K562 (cell line): ENCODE data around the gene PPP1CA. TPM values are rescaled to one million over a fixed set of nuclear protein-coding genes. Genes with fewer than 3 reads are reported as not detected.

Experiments
- ATAC-seq: fragments of 200-7000 bp; cut with Tn5 transposase; 3 replicates; pipeline ENCODE4 v1.9.1; 2020; ENCODE audit warnings: moderate library complexity
- BruUV-seq: library from RNA; stranded (reverse); fragments of 400-500 nt; replicated peaks from 2 replicates; lab custom pipeline; 2021; lab: Mats Ljungman, UMichigan
- CTCF ChIA-PET: fragments of 300-600 bp; formaldehyde crosslinking; extraction: SDS; loops from one replicate; lab custom pipeline; 2021; ENCODE audit warnings: low intra/inter-chr PET ratio; lab: Yijun Ruan, JAX
- POLR2A ChIA-PET: fragments of 300-600, 350-650 bp; sonication (Branson Sonifier 250); formaldehyde crosslinking; extraction: SDS; loops from one replicate; lab custom pipeline; 2021; ENCODE audit warnings: antibody characterized with exemption, inconsistent platforms; lab: Yijun Ruan, JAX
- DNase-seq, 4 experiments: peaks; one replicate each; pipeline versions ENCODE4 v3.0.0 to v3.0.0-alpha.2; 2011 to 2018; ENCODE audit warnings: low spot score in 3 of 4, mixed read lengths in 3 of 4; ENCODE audit errors: extremely low read depth in 1 of 4
- FAIRE-seq: peaks from 2 replicates; lab custom pipeline; 2011; peaks lifted over from hg19 to GRCh38; lab: Jason Lieb, UNC
- H2AFZ ChIP-seq: 2 replicates; pipeline ENCODE4 v1.6.0; 2011; ENCODE audit warnings: low read depth, low read length, control low read depth, inconsistent platforms
- H3K27ac ChIP-seq: fragments of 200-600 bp; 3 replicates; pipeline ENCODE4 v1.8.0; 2011; ENCODE audit warnings: low read depth, mild to moderate bottlenecking, control low read depth, inconsistent platforms, low read length, moderate library complexity, mixed read lengths; ENCODE audit errors: extremely low read depth
- H3K27me3 ChIP-seq, 2 experiments: fragments of 300-600 bp in 1 of 2; 2 replicates in 1 of 2; 3 replicates in 1 of 2; pipeline versions ENCODE4 v1.6.0 to v1.8.0; 2011; ENCODE audit warnings: inconsistent platforms in 2 of 2, low read length in 2 of 2, mild to moderate bottlenecking in 1 of 2, mixed read lengths in 1 of 2, moderate library complexity in 1 of 2; ENCODE audit not compliant: control insufficient read depth in 2 of 2, insufficient read depth in 2 of 2
- H3K36me3 ChIP-seq: fragments of 300-600 bp; 3 replicates; pipeline ENCODE4 v1.8.0; 2011; ENCODE audit warnings: mild to moderate bottlenecking, low read length, inconsistent platforms; ENCODE audit not compliant: control insufficient read depth, insufficient read depth
- H3K4me1 ChIP-seq, 2 experiments: fragments of 200-600 bp in 1 of 2; replicated peaks in 1 of 2; 2 replicates in 1 of 2; 3 replicates in 1 of 2; pipeline versions ENCODE4 v1.5.1 to v1.8.0; 2011; ENCODE audit warnings: inconsistent platforms in 2 of 2, low read length in 2 of 2, mild to moderate bottlenecking in 1 of 2, mixed read lengths in 1 of 2, moderate library complexity in 1 of 2; ENCODE audit not compliant: control insufficient read depth in 2 of 2, insufficient read depth in 2 of 2
- H3K4me2 ChIP-seq: 2 replicates; pipeline ENCODE4 v1.6.1; 2011; ENCODE audit warnings: low read length, control low read depth, inconsistent platforms, mixed read lengths; ENCODE audit not compliant: insufficient read depth
- H3K4me3 ChIP-seq: fragments of 200-600 bp; sonication (generic), shearing (Covaris generic); 2 replicates; pipeline ENCODE4 v1.5.1; 2016; ENCODE audit warnings: control low read depth, inconsistent platforms
- H3K79me2 ChIP-seq: fragments of 200-600 bp; 3 replicates; pipeline ENCODE4 v1.8.0; 2011; ENCODE audit warnings: low read length, inconsistent platforms; ENCODE audit not compliant: control insufficient read depth, insufficient read depth
- H3K9ac ChIP-seq, 2 experiments: 2 replicates each; pipeline versions ENCODE4 v1.6.0 to v1.6.1; 2011; ENCODE audit warnings: low read depth in 2 of 2, low read length in 2 of 2, control low read depth in 1 of 2, inconsistent platforms in 1 of 2, mild to moderate bottlenecking in 1 of 2, mixed read lengths in 1 of 2; ENCODE audit not compliant: insufficient read depth in 1 of 2
- H3K9me1 ChIP-seq: one replicate; pipeline ENCODE4 v1.6.0; 2011; ENCODE audit warnings: inconsistent platforms, mild to moderate bottlenecking, low read length, moderate library complexity; ENCODE audit not compliant: control insufficient read depth, insufficient read depth
- H3K9me3 ChIP-seq: replicated peaks from 2 replicates; pipeline ENCODE4 v1.5.1; 2011; ENCODE audit warnings: low read depth, low read length, inconsistent platforms; ENCODE audit not compliant: control insufficient read depth, insufficient read depth
- H4K20me1 ChIP-seq: replicated peaks from 2 replicates; pipeline ENCODE4 v1.6.1; 2011; ENCODE audit warnings: low read length, inconsistent platforms, mixed read lengths; ENCODE audit not compliant: control insufficient read depth, insufficient read depth
- MYC ChIP-seq, 2 experiments: fragments of 250-450 bp in 1 of 2; sonication (Bioruptor Pico) in 1 of 2; IDR thresholded peaks; 2 replicates each; pipeline versions ENCODE4 v1.5.1 to v1.6.1; 2012 to 2021; ENCODE audit warnings: low read depth in 2 of 2, borderline replicate concordance in 1 of 2, improper control_type of control experiment in 1 of 2, low read length in 1 of 2, mild to moderate bottlenecking in 1 of 2, moderate library complexity in 1 of 2
- POLR2G ChIP-seq: fragments of 200-400 bp; formaldehyde crosslinking; IDR thresholded peaks from 2 replicates; pipeline ENCODE4 v1.6.1; 2017; ENCODE audit warnings: low read depth, mild to moderate bottlenecking, antibody characterized with exemption, low read length, moderate library complexity
- RBFOX2 ChIP-seq: fragments of 200-400 bp; formaldehyde crosslinking; IDR thresholded peaks from 2 replicates; pipeline ENCODE4 v1.6.1; 2017; ENCODE audit warnings: low read depth, mild to moderate bottlenecking, low read length, moderate library complexity
- RBM22 ChIP-seq: fragments of 200-400 bp; formaldehyde crosslinking; IDR thresholded peaks from 2 replicates; pipeline ENCODE4 v1.6.1; 2018; ENCODE audit warnings: low read length, low read depth; ENCODE audit not compliant: poor library complexity, severe bottlenecking
- WGBS: fragments of 100-300 bp; shearing (Covaris generic); methylation state at CpG from one replicate; pipeline ENCODE4 v1.1.6; 2016; ENCODE audit warnings: low coverage, mixed read lengths; ENCODE audit not compliant: insufficient coverage; ENCODE audit errors: missing lambda C conversion rate; 5-methylcytosine and 5-hydroxymethylcytosine counted together
- in situ Hi-C: fragments of 300-500 bp; cut with MboI; formaldehyde crosslinking; loops from 4 replicates; pipeline ENCODE4 v1.15.0; 2018; ENCODE audit warnings: inconsistent platforms, mixed read lengths
- intact Hi-C: fragments of 100-400 bp; cut with micrococcal nuclease; formaldehyde crosslinking; loops from 2 replicates; pipeline ENCODE4 v1.14.2; 2022
- polyA plus RNA-seq, 8 experiments: library from polyadenylated mRNA; depleted of rRNA in 4 of 8; stranded (reverse) in 5 of 8; unstranded in 3 of 8; fragments of >200 nt; fragmentation: Nextera tagmentation in 2 of 8; fragmentation: Illumina TruSeq in 1 of 8; extraction: Ambion mirVana in 2 of 8; extraction: Trizol in 1 of 8; gene quantifications; 2 replicates each; pipeline versions ENCODE4 v1.2.1 to v1.2.3, GENCODE V29; 2011 to 2014; ENCODE audit warnings: inconsistent platforms in 1 of 8, missing spikeins in 1 of 8
- total RNA-seq, 7 experiments: library from RNA; depleted of rRNA in 6 of 7; stranded (reverse); fragments of >200 nt in 6 of 7; fragmentation: Illumina TruSeq in 2 of 7; extraction: Trizol in 2 of 7; gene quantifications; 2 replicates each; pipeline versions ENCODE4 v1.2.1 to v1.2.3, GENCODE V29; 2011 to 2021; ENCODE audit warnings: low replicate concordance in 1 of 7
- TF ChIP-seq, protein P1 (sequence below): sonication (generic); formaldehyde crosslinking; IDR thresholded peaks from 2 replicates; pipeline ENCODE4 v1.8.1; 2022; ENCODE audit warnings: missing genetic modification reagents

Gene PPP1CA
- total and polyA plus RNA-seq, 9 of the 15 experiments (the other 6 are each of a cell fraction or from before 2014, with no cell fraction given), result 18.2 to 242 (median 188) TPM

DNA sequence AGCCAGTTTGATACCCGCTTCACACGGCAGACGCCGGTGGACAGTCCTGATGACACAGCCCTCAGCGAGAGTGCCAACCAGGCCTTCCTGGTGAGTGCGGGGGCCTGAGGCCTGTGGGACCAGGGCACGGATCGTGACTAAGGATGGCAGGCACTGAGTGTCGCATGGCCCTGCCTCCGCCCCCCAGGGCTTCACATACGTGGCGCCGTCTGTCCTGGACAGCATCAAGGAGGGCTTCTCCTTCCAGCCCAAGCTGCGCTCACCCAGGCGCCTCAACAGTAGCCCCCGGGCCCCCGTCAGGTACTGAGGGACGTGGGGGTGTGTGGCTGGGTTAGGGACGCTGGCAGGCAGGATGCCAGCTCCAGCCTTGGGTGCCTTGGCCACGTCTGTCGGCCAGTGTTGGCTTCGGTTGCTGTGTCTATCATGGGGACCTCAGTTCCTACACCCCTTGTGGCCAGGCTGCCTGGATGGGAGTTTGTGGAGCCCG is 32.8 kb upstream of the PPP1CA start:
- H3K9ac ChIP-seq, result peak overlapping the region in 1 of 2 experiments; percentile 19; a peak in 2 of 4 replicates
- peaks cover 13% of the 10 kb centered on the region for H3K79me2 ChIP-seq
- BruUV-seq, result no TSS peak
- ChIA-PET POLR2A (interaction anchor here (0.5 to 1.1 kb wide), 3 partner anchors 16 to 776 kb away, joined by 3 read pairs; no protein-coding TSS in a partner anchor), CTCF (no interaction called here)
- no peak for ATAC-seq
- peaks cover 4% of the 10 kb centered on the region for H3K9me1 ChIP-seq
- no peaks in the 10 kb centered on the region for H4K20me1 ChIP-seq
- no peak for FAIRE-seq
- in situ Hi-C loops, result no loop called here
- peaks cover 17 to 66% of the 10 kb centered on the region in 2 experiments for H3K4me1 ChIP-seq
- H2AFZ ChIP-seq, result no peak overlapping the region
- DNase-seq, result no peak
- no peaks in the 10 kb centered on the region for H3K9me3 ChIP-seq
- H3K27ac ChIP-seq, result no peak overlapping the region
- H3K4me3 ChIP-seq, result no peak overlapping the region
- WGBS, result 96% methylated on average over 14 of the region's 23 CpGs
- no peaks in the 10 kb centered on the region for H3K27me3 ChIP-seq
- TF ChIP-seq MYC (IDR thresholded peaks at IDR 0.05; ENCODE audit: low read depth, low read length), result no peak
- TF ChIP-seq MYC (CRISPR knock-in tag; IDR thresholded peaks at IDR 0.05; ENCODE audit: borderline replicate concordance, low read depth), result no peak
- TF ChIP-seq, protein P1, sequence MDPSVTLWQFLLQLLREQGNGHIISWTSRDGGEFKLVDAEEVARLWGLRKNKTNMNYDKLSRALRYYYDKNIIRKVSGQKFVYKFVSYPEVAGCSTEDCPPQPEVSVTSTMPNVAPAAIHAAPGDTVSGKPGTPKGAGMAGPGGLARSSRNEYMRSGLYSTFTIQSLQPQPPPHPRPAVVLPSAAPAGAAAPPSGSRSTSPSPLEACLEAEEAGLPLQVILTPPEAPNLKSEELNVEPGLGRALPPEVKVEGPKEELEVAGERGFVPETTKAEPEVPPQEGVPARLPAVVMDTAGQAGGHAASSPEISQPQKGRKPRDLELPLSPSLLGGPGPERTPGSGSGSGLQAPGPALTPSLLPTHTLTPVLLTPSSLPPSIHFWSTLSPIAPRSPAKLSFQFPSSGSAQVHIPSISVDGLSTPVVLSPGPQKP (CRISPR knock-in tag), result no peak
- TF ChIP-seq RBM22, result peak; percentile 17
- TF ChIP-seq POLR2G, result peak; percentile 9; the same call in 1 of the 2 replicates
- peak; percentile 59 for TF ChIP-seq RBFOX2
- H3K4me2 ChIP-seq, result no peak overlapping the region
- peaks cover 88% of the 10 kb centered on the region; the same call in 2 of the 3 replicates for H3K36me3 ChIP-seq
- intact Hi-C loops, result no loop called here
